Measurements from ENCODE around the gene GRPEL1. TPM values are rescaled to one million over a fixed set of nuclear protein-coding genes. Genes with fewer than 3 reads are reported as not detected.

GRPEL1 gene
- total and polyA plus RNA-seq, 10 of the 15 experiments (the other 5 are each of a cell fraction or from before 2014, with no cell fraction given): 30.8 to 119 (median 67.6) TPM

GRCh38 chr4:7026107-7026506, 41.8 kb downstream of the GRPEL1 start:
- peaks cover 2 to 28% of the 10 kb centered on the region in 2 experiments; a peak in 3 of 4 replicates for H3K36me3 ChIP-seq (ENCODE audit: control insufficient read depth in 2 of 2, insufficient read depth in 2 of 2, low read length in 1 of 2)
- TF ChIP-seq SMC3 (IDR thresholded peaks at IDR 0.05; ENCODE audit: borderline replicate concordance, low read length): no peak
- no peak for TF ChIP-seq MEF2B (IDR thresholded peaks at IDR 0.05; ENCODE audit: partially characterized antibody, poor library complexity, severe bottlenecking)
- no peak for TF ChIP-seq IKZF2 (IDR thresholded peaks at IDR 0.05)
- TF ChIP-seq BCL3 (IDR thresholded peaks at IDR 0.05; ENCODE audit: borderline replicate concordance, insufficient read depth, low read depth, low read length, poor library complexity, severe bottlenecking): peak; percentile 67
- no peaks in the 10 kb centered on the region for H3K27me3 ChIP-seq (replicated peaks in 1 of 2; ENCODE audit: control insufficient read depth in 2 of 2, insufficient read depth in 2 of 2, low read length in 1 of 2)
- no peaks in the 10 kb centered on the region for H3K4me1 ChIP-seq (ENCODE audit: control insufficient read depth, insufficient read depth, low read length)
- H3K4me2 ChIP-seq (ENCODE audit: control insufficient read depth, insufficient read depth): no peak overlapping the region
- H3K9ac ChIP-seq (ENCODE audit: control insufficient read depth, insufficient read depth, low read length): no peak overlapping the region
- DNase-seq (ENCODE audit: low read depth, low spot score): no peak
- ChIA-PET SMC1A (ENCODE audit: uncharacterized antibody, unreplicated experiment) (no interaction called here), RAD21 (ENCODE audit: unreplicated experiment) (no interaction called here), CTCF (interaction anchor here (1.1 kb wide), 1 partner anchor 12 kb away, joined by 3 read pairs; no protein-coding TSS in a partner anchor), POLR2A (no interaction called here)
- no peak overlapping the region for H2AFZ ChIP-seq (ENCODE audit: control insufficient read depth, low read depth, low read length)
- WGBS (ENCODE audit: insufficient coverage, insufficient replicate concordance, low lambda C conversion rate, missing lambda C conversion rate): 86% methylated on average over 9 of the region's 9 CpGs
- intact Hi-C loops (cut with micrococcal nuclease; ENCODE audit: unreplicated experiment) (no loop called here), in situ Hi-C loops (cut with MboI) (no loop called here)
- H3K4me3 ChIP-seq: no peak overlapping the region
- FAIRE-seq: no peak
- H4K20me1 ChIP-seq (ENCODE audit: control insufficient read depth, insufficient read depth): no peaks in the 10 kb centered on the region
- no peaks in the 10 kb centered on the region for H3K9me3 ChIP-seq (replicated peaks; ENCODE audit: control insufficient read depth, insufficient read depth, low read length)
- no peak overlapping the region for H3K27ac ChIP-seq (ENCODE audit: control insufficient read depth, insufficient read depth)
- no peak for ATAC-seq
- no TSS peak for BruUV-seq (replicated peaks)
- H3K79me2 ChIP-seq (ENCODE audit: control insufficient read depth, insufficient read depth, low read length): no peaks in the 10 kb centered on the region

GRCh38 chr4:7025040-7025602, 42.7 kb downstream of the GRPEL1 start:
- FAIRE-seq: no peak
- no peaks in the 10 kb centered on the region for H3K4me1 ChIP-seq (ENCODE audit: control insufficient read depth, insufficient read depth, low read length)
- SMC1A ChIA-PET (ENCODE audit: uncharacterized antibody, unreplicated experiment): no interaction called here
- intact Hi-C loops (cut with micrococcal nuclease; ENCODE audit: unreplicated experiment) (no loop called here), in situ Hi-C loops (cut with MboI) (no loop called here)
- no peak overlapping the region for H3K4me3 ChIP-seq
- H3K9me3 ChIP-seq (replicated peaks; ENCODE audit: control insufficient read depth, insufficient read depth, low read length): no peaks in the 10 kb centered on the region
- no peak for DNase-seq (ENCODE audit: low read depth, low spot score)
- H3K79me2 ChIP-seq (ENCODE audit: control insufficient read depth, insufficient read depth, low read length): no peaks in the 10 kb centered on the region
- H3K4me2 ChIP-seq (ENCODE audit: control insufficient read depth, insufficient read depth): no peak overlapping the region
- no TSS peak for BruUV-seq (replicated peaks)
- no peaks in the 10 kb centered on the region for H4K20me1 ChIP-seq (ENCODE audit: control insufficient read depth, insufficient read depth)
- no peak overlapping the region for H3K27ac ChIP-seq (ENCODE audit: control insufficient read depth, insufficient read depth)
- H2AFZ ChIP-seq (ENCODE audit: control insufficient read depth, low read depth, low read length): no peak overlapping the region
- WGBS (ENCODE audit: insufficient coverage, insufficient replicate concordance, low lambda C conversion rate, missing lambda C conversion rate): 91% methylated on average over 28 of the region's 28 CpGs
- H3K27me3 ChIP-seq (replicated peaks in 1 of 2; ENCODE audit: control insufficient read depth in 2 of 2, insufficient read depth in 2 of 2, low read length in 1 of 2): no peaks in the 10 kb centered on the region
- RAD21 ChIA-PET (ENCODE audit: unreplicated experiment): no interaction called here
- peaks cover 2 to 24% of the 10 kb centered on the region in 2 experiments; a peak in 3 of 4 replicates for H3K36me3 ChIP-seq (ENCODE audit: control insufficient read depth in 2 of 2, insufficient read depth in 2 of 2, low read length in 1 of 2)
- CTCF ChIA-PET: no interaction called here
- no peak overlapping the region for H3K9ac ChIP-seq (ENCODE audit: control insufficient read depth, insufficient read depth, low read length)
- ATAC-seq: no peak
- POLR2A ChIA-PET: no interaction called here
- TF ChIP-seq ZBTB11 (CRISPR knock-in tag; IDR thresholded peaks at IDR 0.05) (no peak), BCL3 (IDR thresholded peaks at IDR 0.05; ENCODE audit: borderline replicate concordance, insufficient read depth, low read depth, low read length, poor library complexity, severe bottlenecking) (no peak), MTA3 (IDR thresholded peaks at IDR 0.05; ENCODE audit: borderline replicate concordance, low read length) (no peak), BCL11A (IDR thresholded peaks at IDR 0.05; ENCODE audit: low read depth, low read length) (no peak)
